Measurements from ENCODE around the gene TEX2. TPM values are rescaled to one million over a fixed set of nuclear protein-coding genes. Genes with fewer than 3 reads are reported as not detected.

The TEX2 gene
- total and polyA plus RNA-seq, 2 donors (not counting 3 experiments of a cell fraction or from before 2014, with no cell fraction given): 13.3 to 25.8 TPM

DNA sequence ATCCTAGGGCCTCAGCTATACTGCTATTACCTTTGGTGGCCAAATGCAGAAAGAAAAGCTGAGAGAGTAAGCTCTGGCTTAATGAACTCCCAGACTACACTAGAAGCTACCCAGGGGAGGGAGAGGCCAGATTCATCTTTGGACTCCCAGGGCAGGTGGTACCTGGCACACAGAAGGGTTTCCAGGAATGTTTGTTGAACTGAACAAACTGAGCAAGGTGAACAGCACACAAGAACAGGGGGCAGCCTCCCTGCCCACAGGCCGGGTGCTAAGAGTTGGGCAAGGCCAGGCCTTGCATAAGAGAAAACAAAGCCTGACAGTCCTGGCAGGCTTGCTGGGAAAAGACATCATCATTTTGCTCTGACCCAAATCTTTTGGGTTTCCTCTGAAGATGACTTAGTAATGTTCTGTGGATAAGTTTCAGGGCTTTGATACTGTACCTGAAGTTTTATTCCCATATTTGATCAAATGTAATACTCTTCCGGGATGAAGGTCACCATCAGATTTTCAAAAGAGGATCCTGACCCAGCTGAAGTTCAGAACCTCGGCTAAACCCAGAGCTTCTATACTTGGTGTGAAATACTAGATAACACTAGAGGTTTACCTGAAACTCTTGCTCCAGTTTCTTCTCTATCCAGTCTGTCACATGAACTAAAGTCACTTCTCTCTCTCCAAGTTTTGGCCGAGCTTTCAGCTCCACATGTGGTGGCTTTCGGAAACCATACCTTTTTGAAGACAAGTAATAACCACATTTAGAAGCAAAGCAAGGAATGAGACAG lies 112.6 kb downstream of the TEX2 start:
- CTCF ChIA-PET: interaction anchor here (0.5 to 3.2 kb wide), 4 partner anchors 17 to 44 kb away, joined by 3 to 23 read pairs (median 4); no protein-coding TSS in a partner anchor

DNA sequence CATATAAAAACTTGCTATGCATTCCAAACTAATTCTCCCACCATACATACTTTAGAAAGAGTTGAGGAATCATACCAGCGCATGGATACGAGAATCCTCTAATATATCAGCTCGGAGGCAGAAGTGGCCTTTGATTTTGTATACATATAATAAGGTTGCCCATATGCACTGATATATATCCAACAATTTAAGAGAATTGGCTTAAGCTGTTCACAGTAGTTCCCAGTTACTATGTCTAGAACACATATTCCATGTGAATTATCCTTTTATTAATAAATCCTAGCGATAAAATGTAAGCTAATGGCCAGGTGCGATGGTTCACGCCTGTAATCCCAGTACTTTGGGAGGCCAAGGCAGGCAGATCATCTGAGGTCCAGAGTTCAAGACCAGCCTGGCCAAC lies 113.9 kb downstream of the TEX2 start:
- no peak for FAIRE-seq
- no peaks in the 10 kb centered on the region for H3K27me3 ChIP-seq (ENCODE audit: control insufficient read depth in 2 of 2, insufficient read depth in 2 of 2, low read length in 2 of 2)
- peaks cover 13% of the 10 kb centered on the region for H3K79me2 ChIP-seq (ENCODE audit: control insufficient read depth, insufficient read depth, low read length)
- H4K20me1 ChIP-seq (replicated peaks; ENCODE audit: control insufficient read depth, extremely low read depth, insufficient read depth, low read length): no peaks in the 10 kb centered on the region
- H3K9me3 ChIP-seq (replicated peaks; ENCODE audit: control insufficient read depth, insufficient read depth, low read length): no peaks in the 10 kb centered on the region
- H3K9me1 ChIP-seq (replicated peaks; ENCODE audit: control insufficient read depth, extremely low read depth, insufficient read depth, low read length): no peaks in the 10 kb centered on the region
- no peak overlapping the region for H3K9ac ChIP-seq (replicated peaks; ENCODE audit: extremely low read depth, insufficient read depth, low read length)
- dilution Hi-C loops (cut with MboI; ENCODE audit: extremely low pct_ligation_motif_present, low sequenced_read_pairs) (loop anchor here (25.0 kb wide), 1 partner anchor 112 kb away; no protein-coding TSS in a partner anchor), intact Hi-C loops (cut with micrococcal nuclease) (loop anchor here (5.0 kb wide), 2 partner anchors 243 to 268 kb away; partner anchors contain the start of gene PECAM1)
- H2AFZ ChIP-seq (ENCODE audit: low read depth, low read length): no peak overlapping the region
- peaks cover 31% of the 10 kb centered on the region for H3K4me1 ChIP-seq (ENCODE audit: control insufficient read depth, extremely low read depth, insufficient read depth, low read length)
- H3K27ac ChIP-seq (ENCODE audit: insufficient read depth, low read depth, low read length): no peak overlapping the region
- ChIA-PET POLR2A (interaction anchor here (1.3 to 1.4 kb wide), 3 partner anchors 19 to 143 kb away, joined by 3 to 4 read pairs (median 3); partner anchors contain the start of genes ERN1 and TEX2), CTCF (interaction anchor here (1.1 to 4.3 kb wide), 6 partner anchors 16 to 179 kb away, joined by 3 to 36 read pairs (median 8); no protein-coding TSS in a partner anchor)
- peaks cover 2 to 9% of the 10 kb centered on the region in 2 experiments for H3K36me3 ChIP-seq (ENCODE audit: control insufficient read depth in 2 of 2, extremely low read depth in 1 of 2, insufficient read depth in 2 of 2, low read length in 2 of 2)
- DNase-seq (ENCODE audit: low read depth, low spot score): no peak
- no peak overlapping the region for H3K4me2 ChIP-seq (ENCODE audit: insufficient read depth, low read length)
- TF ChIP-seq POLR2A (IDR thresholded peaks at IDR 0.05; ENCODE audit: low read depth, low read length) (no peak), MYC (IDR thresholded peaks at IDR 0.05; ENCODE audit: low read depth, low read length) (no peak), POLR2AphosphoS5 (IDR thresholded peaks at IDR 0.05; ENCODE audit: insufficient read depth, low read depth, low read length) (no peak), EZH2 (IDR thresholded peaks at IDR 0.05; ENCODE audit: borderline replicate concordance, low read depth, low read length, severe bottlenecking) (no peak), FOS (IDR thresholded peaks at IDR 0.05; ENCODE audit: borderline replicate concordance, insufficient read depth, low read length) (no peak), JUN (IDR thresholded peaks at IDR 0.05; ENCODE audit: borderline replicate concordance, insufficient read depth, insufficient read length, low read depth) (no peak), GATA2 (IDR thresholded peaks at IDR 0.05; ENCODE audit: insufficient read depth, insufficient read length, low read depth, low read length) (no peak)
- TF ChIP-seq, protein P1, sequence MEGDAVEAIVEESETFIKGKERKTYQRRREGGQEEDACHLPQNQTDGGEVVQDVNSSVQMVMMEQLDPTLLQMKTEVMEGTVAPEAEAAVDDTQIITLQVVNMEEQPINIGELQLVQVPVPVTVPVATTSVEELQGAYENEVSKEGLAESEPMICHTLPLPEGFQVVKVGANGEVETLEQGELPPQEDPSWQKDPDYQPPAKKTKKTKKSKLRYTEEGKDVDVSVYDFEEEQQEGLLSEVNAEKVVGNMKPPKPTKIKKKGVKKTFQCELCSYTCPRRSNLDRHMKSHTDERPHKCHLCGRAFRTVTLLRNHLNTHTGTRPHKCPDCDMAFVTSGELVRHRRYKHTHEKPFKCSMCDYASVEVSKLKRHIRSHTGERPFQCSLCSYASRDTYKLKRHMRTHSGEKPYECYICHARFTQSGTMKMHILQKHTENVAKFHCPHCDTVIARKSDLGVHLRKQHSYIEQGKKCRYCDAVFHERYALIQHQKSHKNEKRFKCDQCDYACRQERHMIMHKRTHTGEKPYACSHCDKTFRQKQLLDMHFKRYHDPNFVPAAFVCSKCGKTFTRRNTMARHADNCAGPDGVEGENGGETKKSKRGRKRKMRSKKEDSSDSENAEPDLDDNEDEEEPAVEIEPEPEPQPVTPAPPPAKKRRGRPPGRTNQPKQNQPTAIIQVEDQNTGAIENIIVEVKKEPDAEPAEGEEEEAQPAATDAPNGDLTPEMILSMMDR (IDR thresholded peaks at IDR 0.05; ENCODE audit: extremely low read depth in 1 of 2, insufficient read depth in 1 of 2, low read depth in 1 of 2, low read length in 2 of 2): no peak
- TF ChIP-seq, protein P2, sequence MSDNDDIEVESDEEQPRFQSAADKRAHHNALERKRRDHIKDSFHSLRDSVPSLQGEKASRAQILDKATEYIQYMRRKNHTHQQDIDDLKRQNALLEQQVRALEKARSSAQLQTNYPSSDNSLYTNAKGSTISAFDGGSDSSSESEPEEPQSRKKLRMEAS (IDR thresholded peaks at IDR 0.05; ENCODE audit: insufficient read depth, insufficient read length): no peak
- no TSS peak for BruUV-seq (replicated peaks)
- no peak overlapping the region for H3K4me3 ChIP-seq (replicated peaks in 1 of 3; ENCODE audit: insufficient read depth in 1 of 3, low read depth in 1 of 3, low read length in 3 of 3)

More for the DNA sequence above, 112.6 kb downstream of the TEX2 start:
- Histone ChIP-seq H3K9ac (replicated peaks; ENCODE audit: extremely low read depth, insufficient read depth, low read length) (no peak overlapping the region), H2AFZ (ENCODE audit: low read depth, low read length) (no peak overlapping the region), H4K20me1 (replicated peaks; ENCODE audit: control insufficient read depth, extremely low read depth, insufficient read depth, low read length) (no peaks in the 10 kb centered on the region), H3K4me2 (ENCODE audit: insufficient read depth, low read length) (no peak overlapping the region), H3K4me1 (ENCODE audit: control insufficient read depth, extremely low read depth, insufficient read depth, low read length) (peaks cover 27% of the 10 kb centered on the region), H3K4me3 (replicated peaks in 1 of 3; ENCODE audit: insufficient read depth in 1 of 3, low read depth in 1 of 3, low read length in 3 of 3) (no peak overlapping the region), H3K27ac (ENCODE audit: insufficient read depth, low read depth, low read length) (no peak overlapping the region), H3K9me3 (replicated peaks; ENCODE audit: control insufficient read depth, insufficient read depth, low read length) (no peaks in the 10 kb centered on the region), H3K27me3 (ENCODE audit: control insufficient read depth in 2 of 2, insufficient read depth in 2 of 2, low read length in 2 of 2) (no peaks in the 10 kb centered on the region), H3K9me1 (replicated peaks; ENCODE audit: control insufficient read depth, extremely low read depth, insufficient read depth, low read length) (no peaks in the 10 kb centered on the region), H3K36me3 (ENCODE audit: control insufficient read depth in 2 of 2, extremely low read depth in 1 of 2, insufficient read depth in 2 of 2, low read length in 2 of 2) (peaks cover 2 to 9% of the 10 kb centered on the region in 2 experiments), H3K79me2 (ENCODE audit: control insufficient read depth, insufficient read depth, low read length) (peaks cover 13% of the 10 kb centered on the region)
- no TSS peak for BruUV-seq (replicated peaks)
- POLR2A ChIA-PET: interaction anchor here (0.7 to 1.4 kb wide), 3 partner anchors 21 to 267 kb away, joined by 3 to 12 read pairs (median 3); partner anchors contain the start of gene ERN1
- DNase-seq (ENCODE audit: low read depth, low spot score) (no peak), FAIRE-seq (no peak)
- intact Hi-C loops (cut with micrococcal nuclease): no loop called here
- dilution Hi-C loops (cut with MboI; ENCODE audit: extremely low pct_ligation_motif_present, low sequenced_read_pairs): no loop called here
- TF ChIP-seq, protein P2 (IDR thresholded peaks at IDR 0.05; ENCODE audit: insufficient read depth, insufficient read length): no peak

All from endothelial cell of umbilical vein (primary cell).